ENCODE measurements around the gene BMP10. TPM values are rescaled to one million over a fixed set of nuclear protein-coding genes. Genes with fewer than 3 reads are reported as not detected.

The BMP10 gene
- total and polyA plus RNA-seq, 2 of the 13 experiments (the other 11 are each of a cell fraction or from before 2014, with no cell fraction given) = not detected

- TF ChIP-seq SOX13 (IDR thresholded peaks at IDR 0.05) (no peak), SOX13 (CRISPR knock-in tag; conservative IDR thresholded peaks at IDR 0.05 in 1 of 2, IDR thresholded peaks at IDR 0.05 in 1 of 2) (peak in 1 of 2 experiments; percentile 68; a peak in 2 of 4 replicates), HMG20A (CRISPR knock-in tag; IDR thresholded peaks at IDR 0.05; ENCODE audit: borderline replicate concordance) (peak; percentile 62; the same call in 1 of the 2 replicates), ARID5B (CRISPR knock-in tag; IDR thresholded peaks at IDR 0.05) (peak; percentile 84), MEIS1 (CRISPR knock-in tag; IDR thresholded peaks at IDR 0.05; ENCODE audit: borderline replicate concordance) (0 out of 2 replicates have a peak, but pooled peaks have one; percentile 43), TIGD3 (CRISPR knock-in tag; IDR thresholded peaks at IDR 0.05; ENCODE audit: borderline replicate concordance) (no peak), RXRB (CRISPR knock-in tag; IDR thresholded peaks at IDR 0.05; ENCODE audit: borderline replicate concordance) (peak; percentile 72; the same call in 1 of the 2 replicates), BCL3 (CRISPR knock-in tag; IDR thresholded peaks at IDR 0.05) (no peak), SOX6 (IDR thresholded peaks at IDR 0.05) (no peak), SOX6 (CRISPR knock-in tag; IDR thresholded peaks at IDR 0.05) (peak; percentile 68), HOMEZ (CRISPR knock-in tag; IDR thresholded peaks at IDR 0.05; ENCODE audit: low read depth) (peak; percentile 51; the same call in 1 of the 2 replicates), ZMYM2 (CRISPR knock-in tag; IDR thresholded peaks at IDR 0.05) (no peak), ZNF326 (CRISPR knock-in tag; IDR thresholded peaks at IDR 0.05; ENCODE audit: borderline replicate concordance) (no peak), TBX2 (CRISPR knock-in tag; IDR thresholded peaks at IDR 0.05; ENCODE audit: borderline replicate concordance) (peak; percentile 37; the same call in 1 of the 2 replicates), ZC3H4 (CRISPR knock-in tag; IDR thresholded peaks at IDR 0.05; ENCODE audit: borderline replicate concordance) (no peak), NR2F2 (IDR thresholded peaks at IDR 0.05; ENCODE audit: borderline replicate concordance, low read depth) (peak; percentile 72; the same call in 1 of the 2 replicates), MIER3 (CRISPR knock-in tag; IDR thresholded peaks at IDR 0.05; ENCODE audit: borderline replicate concordance) (peak; percentile 43; the same call in 1 of the 2 replicates), CEBPB (IDR thresholded peaks at IDR 0.05; ENCODE audit: borderline replicate concordance, low read depth, low read length) (peak; percentile 74; the same call in 1 of the 2 replicates), FOXP1 (IDR thresholded peaks at IDR 0.05) (no peak), FOXP1 (CRISPR knock-in tag; IDR thresholded peaks at IDR 0.05) (peak; percentile 70), MIXL1 (CRISPR knock-in tag; IDR thresholded peaks at IDR 0.05) (peak; percentile 76), HNF4G (IDR thresholded peaks at IDR 0.05; ENCODE audit: borderline replicate concordance, low read depth, low read length) (peak; percentile 26; the same call in 1 of the 2 replicates), HNF4G (CRISPR knock-in tag; IDR thresholded peaks at IDR 0.05; ENCODE audit: borderline replicate concordance, low read depth) (no peak), HNF4A (CRISPR knock-in tag; IDR thresholded peaks at IDR 0.05) (peak; percentile 76)
Measured at GRCh38 chr2:68888038-68888704, 17.0 kb upstream of the BMP10 start (continued).

All from HepG2 (cell line).